WTC11 (cell line): ENCODE results near the gene MESP1.

ENCODE experiments used
- ATF2 ChIP-seq: sonication (generic); formaldehyde crosslinking; IDR thresholded peaks from 2 replicates; pipeline ENCODE4 v1.8.1; 2022; ENCODE audit warnings: low read depth, missing genetic modification reagents, borderline replicate concordance
- CTCF ChIP-seq: fragments of 200-600 bp; IDR thresholded peaks from 2 replicates; pipeline ENCODE4 v1.8.0; 2022; ENCODE audit warnings: antibody characterized with exemption
- ETV6 ChIP-seq: sonication (generic); formaldehyde crosslinking; IDR thresholded peaks from 2 replicates; pipeline ENCODE4 v1.8.1; 2022; ENCODE audit warnings: mild to moderate bottlenecking, missing genetic modification reagents
- IRF2 ChIP-seq: sonication (generic); formaldehyde crosslinking; IDR thresholded peaks from 2 replicates; pipeline ENCODE4 v1.8.0; 2022; ENCODE audit warnings: low read depth, missing genetic modification reagents, borderline replicate concordance
- MAX ChIP-seq: sonication (generic); formaldehyde crosslinking; IDR thresholded peaks from 2 replicates; pipeline ENCODE4 v1.8.0; 2022; ENCODE audit warnings: mild to moderate bottlenecking, missing genetic modification reagents
- NFE2L1 ChIP-seq: sonication (generic); formaldehyde crosslinking; IDR thresholded peaks from 2 replicates; pipeline ENCODE4 v1.8.1; 2023; ENCODE audit warnings: missing genetic modification reagents
- NR3C1 ChIP-seq: sonication (generic); formaldehyde crosslinking; conservative IDR thresholded peaks from 2 replicates; pipeline ENCODE4 v1.8.1; 2023; ENCODE audit warnings: low read depth, mild to moderate bottlenecking, missing genetic modification reagents
- SMAD3 ChIP-seq: sonication (generic); formaldehyde crosslinking; IDR thresholded peaks from 2 replicates; pipeline ENCODE4 v1.8.0; 2022; ENCODE audit warnings: missing genetic modification reagents, mild to moderate bottlenecking, borderline replicate concordance
- ZBTB21 ChIP-seq: sonication (generic); formaldehyde crosslinking; IDR thresholded peaks from 2 replicates; pipeline ENCODE4 v1.8.1; 2023; ENCODE audit warnings: mild to moderate bottlenecking, missing genetic modification reagents, borderline replicate concordance
- ZNF416 ChIP-seq: fragments of 250-450 bp; sonication (Bioruptor Pico); IDR thresholded peaks from 2 replicates; pipeline ENCODE4 v1.9.0; 2021; ENCODE audit warnings: mild to moderate bottlenecking, inconsistent platforms
- TF ChIP-seq, protein P1 (sequence below): sonication (generic); formaldehyde crosslinking; conservative IDR thresholded peaks from 2 replicates; pipeline ENCODE4 v1.8.1; 2022; ENCODE audit warnings: mild to moderate bottlenecking, missing genetic modification reagents
- TF ChIP-seq, protein P2 (sequence below): sonication (generic); formaldehyde crosslinking; IDR thresholded peaks from 2 replicates; pipeline ENCODE4 v1.8.1; 2022; ENCODE audit warnings: low read depth, mild to moderate bottlenecking, moderate library complexity, missing genetic modification reagents, borderline replicate concordance

DNA sequence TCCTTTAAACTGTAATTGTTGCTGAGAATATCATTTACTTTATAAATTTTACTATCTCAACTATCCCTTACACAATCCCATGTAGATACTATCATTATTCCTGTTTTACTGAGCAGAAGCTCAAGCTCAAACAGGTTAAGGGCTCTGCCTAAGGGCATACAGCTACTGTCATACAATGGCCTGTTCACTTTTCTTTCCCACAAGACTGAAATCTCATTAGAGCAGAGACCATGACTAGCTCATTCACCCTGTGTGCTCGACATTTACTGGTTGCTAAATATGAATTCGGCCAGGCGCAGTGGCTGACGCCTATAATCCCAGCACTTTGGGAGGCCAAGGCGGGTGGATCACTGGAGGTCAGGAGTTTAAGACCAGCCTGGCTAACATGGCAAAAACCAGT, 23.4 kb upstream of the MESP1 start:
- TF ChIP-seq NFE2L1 (CRISPR knock-in tag), result no peak
- TF ChIP-seq ZBTB21 (CRISPR knock-in tag), result no peak
- no peak for TF ChIP-seq CTCF
- no peak for TF ChIP-seq ATF2 (CRISPR knock-in tag)
- TF ChIP-seq ZNF416 (CRISPR knock-in tag), result no peak
- TF ChIP-seq MAX (CRISPR knock-in tag), result no peak
- no peak for TF ChIP-seq IRF2 (CRISPR knock-in tag)
- TF ChIP-seq ETV6 (CRISPR knock-in tag), result no peak
- TF ChIP-seq SMAD3 (CRISPR knock-in tag), result no peak
- no peak for TF ChIP-seq NR3C1 (CRISPR knock-in tag)
- TF ChIP-seq, protein P1, sequence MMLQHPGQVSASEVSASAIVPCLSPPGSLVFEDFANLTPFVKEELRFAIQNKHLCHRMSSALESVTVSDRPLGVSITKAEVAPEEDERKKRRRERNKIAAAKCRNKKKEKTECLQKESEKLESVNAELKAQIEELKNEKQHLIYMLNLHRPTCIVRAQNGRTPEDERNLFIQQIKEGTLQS (CRISPR knock-in tag), result no peak
- TF ChIP-seq, protein P2, sequence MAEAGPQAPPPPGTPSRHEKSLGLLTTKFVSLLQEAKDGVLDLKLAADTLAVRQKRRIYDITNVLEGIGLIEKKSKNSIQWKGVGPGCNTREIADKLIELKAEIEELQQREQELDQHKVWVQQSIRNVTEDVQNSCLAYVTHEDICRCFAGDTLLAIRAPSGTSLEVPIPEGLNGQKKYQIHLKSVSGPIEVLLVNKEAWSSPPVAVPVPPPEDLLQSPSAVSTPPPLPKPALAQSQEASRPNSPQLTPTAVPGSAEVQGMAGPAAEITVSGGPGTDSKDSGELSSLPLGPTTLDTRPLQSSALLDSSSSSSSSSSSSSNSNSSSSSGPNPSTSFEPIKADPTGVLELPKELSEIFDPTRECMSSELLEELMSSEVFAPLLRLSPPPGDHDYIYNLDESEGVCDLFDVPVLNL, result no peak
